Spleen (tissue), 7 donors: ENCODE measurements around the gene RBFA.

Experiments
- CTCF ChIP-seq, 11 experiments: fragments of 200-600 bp in 7 of 11; fragments of 450-650 bp in 4 of 11; sonication (generic) in 4 of 11; IDR thresholded peaks in 8 of 11; conservative IDR thresholded peaks in 3 of 11; 1 replicate in 7 of 11; 2 replicates in 4 of 11; pipeline versions ENCODE4 v1.4.0 to v1.8.0; 2016 to 2021; ENCODE audit warnings: antibody characterized with exemption in 11 of 11, inconsistent platforms in 4 of 11, mild to moderate bottlenecking in 1 of 11
- POLR2A ChIP-seq, 3 donors: fragments of 450-650 bp; IDR thresholded peaks; one replicate each; pipeline ENCODE4 v1.5.1; 2017; ENCODE audit warnings: antibody characterized with exemption in 3 of 3, mild to moderate bottlenecking in 1 of 3
- donor health status: DM: no; HTN: no; CAD: no; lungs with moderate emphysema.
- donor health status: DM: no; HTN: no; CAD: no.
- donor health status: DM: no; HTN: no; CAD: no.

GRCh38 chr18:80035997-80036396 is 1.8 kb downstream of the RBFA start:
- TF ChIP-seq CTCF (IDR thresholded peaks at IDR 0.05 in 8 of 11, conservative IDR thresholded peaks at IDR 0.05 in 3 of 11) (no peak), POLR2A (IDR thresholded peaks at IDR 0.05) (no peak)
